DOHH2 (cell line): Measurements from ENCODE around the gene IFT81.

Experiments
- EZH2phosphoT487 ChIP-seq: fragments of 200-600 bp; sonication (generic); IDR thresholded peaks from 2 replicates; pipeline ENCODE4 v1.6.1; 2017; ENCODE audit warnings: borderline replicate concordance, mild to moderate bottlenecking, antibody characterized with exemption, low read length, moderate library complexity, mixed read lengths
- TF ChIP-seq, protein P1 (sequence below): fragments of 200-600 bp; sonication (generic); IDR thresholded peaks from one replicate; pipeline ENCODE4 v1.5.1; 2014; ENCODE audit warnings: antibody characterized with exemption, mild to moderate bottlenecking, low read depth, low read length; ENCODE audit not compliant: poor library complexity, severe bottlenecking

DNA sequence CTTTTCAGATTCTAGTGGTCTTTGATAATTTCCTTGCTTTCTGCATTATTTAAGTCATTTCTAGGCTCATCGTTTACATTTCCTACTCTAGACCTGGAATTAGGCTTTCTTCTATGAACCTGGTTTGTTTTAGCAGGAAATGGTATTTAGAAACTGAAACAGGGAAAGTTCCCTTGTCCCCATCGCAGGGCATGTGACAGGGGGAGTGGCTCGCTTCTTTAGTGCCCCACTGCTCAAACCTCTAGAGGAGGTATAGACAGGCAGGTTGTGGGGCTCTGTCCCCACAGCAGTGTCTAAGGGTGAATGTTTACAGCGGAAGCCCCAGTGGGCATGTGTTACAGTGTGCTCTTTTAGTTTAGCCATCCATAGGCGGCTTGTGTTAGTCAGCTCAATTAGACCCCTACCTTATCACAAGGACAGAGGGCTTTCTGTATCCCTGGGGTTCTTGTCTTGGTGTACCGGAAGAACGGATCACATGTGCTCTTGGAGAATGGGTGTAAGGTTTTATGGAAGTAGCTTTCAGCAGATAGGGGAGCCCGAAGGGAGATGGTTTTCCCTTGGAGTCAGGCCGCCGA, 25.0 kb downstream of the IFT81 start:
- TF ChIP-seq, protein P1, sequence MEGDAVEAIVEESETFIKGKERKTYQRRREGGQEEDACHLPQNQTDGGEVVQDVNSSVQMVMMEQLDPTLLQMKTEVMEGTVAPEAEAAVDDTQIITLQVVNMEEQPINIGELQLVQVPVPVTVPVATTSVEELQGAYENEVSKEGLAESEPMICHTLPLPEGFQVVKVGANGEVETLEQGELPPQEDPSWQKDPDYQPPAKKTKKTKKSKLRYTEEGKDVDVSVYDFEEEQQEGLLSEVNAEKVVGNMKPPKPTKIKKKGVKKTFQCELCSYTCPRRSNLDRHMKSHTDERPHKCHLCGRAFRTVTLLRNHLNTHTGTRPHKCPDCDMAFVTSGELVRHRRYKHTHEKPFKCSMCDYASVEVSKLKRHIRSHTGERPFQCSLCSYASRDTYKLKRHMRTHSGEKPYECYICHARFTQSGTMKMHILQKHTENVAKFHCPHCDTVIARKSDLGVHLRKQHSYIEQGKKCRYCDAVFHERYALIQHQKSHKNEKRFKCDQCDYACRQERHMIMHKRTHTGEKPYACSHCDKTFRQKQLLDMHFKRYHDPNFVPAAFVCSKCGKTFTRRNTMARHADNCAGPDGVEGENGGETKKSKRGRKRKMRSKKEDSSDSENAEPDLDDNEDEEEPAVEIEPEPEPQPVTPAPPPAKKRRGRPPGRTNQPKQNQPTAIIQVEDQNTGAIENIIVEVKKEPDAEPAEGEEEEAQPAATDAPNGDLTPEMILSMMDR = no peak
- no peak for TF ChIP-seq EZH2phosphoT487
